ENCODE measurements around the gene LAMTOR2.

GRCh38 chr1:156101880-156102279 lies 47.3 kb downstream of the LAMTOR2 start:
- TF ChIP-seq CTCF (IDR thresholded peaks at IDR 0.05), result no peak
- no peak for TF ChIP-seq POLR2A (IDR thresholded peaks at IDR 0.05)
- TF ChIP-seq EP300 (IDR thresholded peaks at IDR 0.05), result no peak
- TF ChIP-seq POLR2AphosphoS5 (IDR thresholded peaks at IDR 0.05), result no peak

All from gastroesophageal sphincter (tissue), 3 donors.